DMS 273 (cell line): ENCODE measurements around the gene TRIM37.
"Not testable (repeated sequence)": the region's sequence is repeated elsewhere in the genome, so short reads cannot be mapped to it uniquely, and the experiment has no call there.

ENCODE experiments used
- DNase-seq: peaks from one replicate; lab custom pipeline; 2025; ENCODE audit not compliant: unreplicated experiment; lab: John Stamatoyannopoulos, UW

TRIM37 gene

GRCh38 chr17:58997756-58998553 lies 108.7 kb downstream of the TRIM37 start:
- DNase-seq: no peak

GRCh38 chr17:58996968-58997367 lies 109.7 kb downstream of the TRIM37 start:
- DNase-seq: no peak

- no peak for DNase-seq
These were observed 111.3 kb downstream of the TRIM37 start for GRCh38 chr17:58995247-58995940.

GRCh38 chr17:58993311-58993710 lies 113.4 kb downstream of the TRIM37 start:
- peak; percentile 17 for DNase-seq

- no peak for DNase-seq
These were observed 114.9 kb downstream of the TRIM37 start for GRCh38 chr17:58991718-58992331.

- DNase-seq: no peak
These were observed 117.1 kb downstream of the TRIM37 start for GRCh38 chr17:58989629-58990028.

GRCh38 chr17:58985971-58986370 lies 120.7 kb downstream of the TRIM37 start:
- no peak for DNase-seq

- no peak for DNase-seq
These were observed 121.3 kb downstream of the TRIM37 start for GRCh38 chr17:58985367-58985766.

- no peak for DNase-seq
These were observed 124.1 kb downstream of the TRIM37 start for GRCh38 chr17:58982626-58983025.

GRCh38 chr17:58980706-58981481 lies 125.8 kb downstream of the TRIM37 start:
- no peak for DNase-seq

GRCh38 chr17:58976541-58976940 lies 130.1 kb downstream of the TRIM37 start:
- DNase-seq: no peak

- DNase-seq: no peak
These were observed 132.3 kb downstream of the TRIM37 start for GRCh38 chr17:58974354-58974753.

- no peak for DNase-seq
These were observed 135.8 kb downstream of the TRIM37 start for GRCh38 chr17:58970609-58971450.

- no peak for DNase-seq
These were observed 137.1 kb downstream of the TRIM37 start for GRCh38 chr17:58969612-58970011.

GRCh38 chr17:58969156-58969555 lies 137.5 kb downstream of the TRIM37 start:
- no peak for DNase-seq

GRCh38 chr17:58968426-58969061 lies 138.1 kb downstream of the TRIM37 start:
- DNase-seq: no peak

GRCh38 chr17:58966208-58966607 lies 140.5 kb downstream of the TRIM37 start:
- no peak for DNase-seq

GRCh38 chr17:58965221-58965620 lies 141.5 kb downstream of the TRIM37 start:
- DNase-seq: no peak

- peak; percentile 60 for DNase-seq
These were observed 146.6 kb downstream of the TRIM37 start for GRCh38 chr17:58960068-58960467.

GRCh38 chr17:58957725-58958073 lies 149.0 kb downstream of the TRIM37 start:
- DNase-seq: not testable (repeated sequence)
